DOHH2 (cell line): ENCODE results near the gene LRRC51.

Experiments used
- H3F3A ChIP-seq: fragments of 200-600 bp; sonication (generic), shearing (Covaris generic); 2 replicates; pipeline ENCODE4 v1.6.0; 2016; ENCODE audit warnings: antibody characterized with exemption, mild to moderate bottlenecking; ENCODE audit not compliant: control insufficient read depth, insufficient read depth
- H3K27ac ChIP-seq: fragments of 200-600 bp; sonication (generic); 2 replicates; pipeline ENCODE4 v1.5.1; 2014; ENCODE audit warnings: low read depth, mild to moderate bottlenecking, low read length, moderate library complexity
- H3K27me3 ChIP-seq: fragments of 200-600 bp; sonication (generic); 2 replicates; pipeline ENCODE4 v1.6.1; 2014; ENCODE audit warnings: mild to moderate bottlenecking, low read length, mixed read lengths; ENCODE audit not compliant: control insufficient read depth
- H3K36me3 ChIP-seq: fragments of 200-600 bp; sonication (generic); 2 replicates; pipeline ENCODE4 v1.6.1; 2014; ENCODE audit warnings: mild to moderate bottlenecking, low read length, moderate library complexity, mixed read lengths; ENCODE audit not compliant: control insufficient read depth
- H3K4me1 ChIP-seq: fragments of 200-600 bp; sonication (generic); 2 replicates; pipeline ENCODE4 v1.6.1; 2014; ENCODE audit warnings: mild to moderate bottlenecking, low read length, mixed read lengths; ENCODE audit not compliant: control insufficient read depth
- H3K4me2 ChIP-seq: fragments of 200-600 bp; sonication (generic); 2 replicates; pipeline ENCODE4 v1.6.0; 2014; ENCODE audit warnings: mild to moderate bottlenecking, low read length, moderate library complexity
- H3K4me3 ChIP-seq: fragments of 200-600 bp; sonication (generic); 2 replicates; pipeline ENCODE4 v1.5.1; 2014; ENCODE audit warnings: mild to moderate bottlenecking, low read length, mixed read lengths
- H3K79me2 ChIP-seq: fragments of 200-600 bp; sonication (generic); 2 replicates; pipeline ENCODE4 v1.6.1; 2014; ENCODE audit warnings: mild to moderate bottlenecking, low read length, mixed read lengths; ENCODE audit not compliant: control insufficient read depth
- H3K9me2 ChIP-seq: fragments of 200-600 bp; sonication (generic); replicated peaks from 2 replicates; pipeline ENCODE4 v1.6.1; 2014; ENCODE audit warnings: mild to moderate bottlenecking, low read length, mixed read lengths; ENCODE audit not compliant: control insufficient read depth
- H3K9me3 ChIP-seq: fragments of 200-600 bp; sonication (generic); 2 replicates; pipeline ENCODE4 v1.6.1; 2014; ENCODE audit warnings: antibody characterized with exemption, low read length, mixed read lengths; ENCODE audit not compliant: control insufficient read depth, insufficient read depth
- H4K20me1 ChIP-seq: fragments of 200-600 bp; sonication (generic); 2 replicates; pipeline ENCODE4 v1.6.0; 2014; ENCODE audit warnings: low read depth, mild to moderate bottlenecking, antibody characterized with exemption, low read length, moderate library complexity; ENCODE audit not compliant: control insufficient read depth, insufficient read depth
- EZH2phosphoT487 ChIP-seq: fragments of 200-600 bp; sonication (generic); IDR thresholded peaks from 2 replicates; pipeline ENCODE4 v1.6.1; 2017; ENCODE audit warnings: borderline replicate concordance, mild to moderate bottlenecking, antibody characterized with exemption, low read length, moderate library complexity, mixed read lengths
- TF ChIP-seq, protein P1 (sequence below): fragments of 200-600 bp; sonication (generic); IDR thresholded peaks from one replicate; pipeline ENCODE4 v1.5.1; 2014; ENCODE audit warnings: antibody characterized with exemption, mild to moderate bottlenecking, low read depth, low read length; ENCODE audit not compliant: poor library complexity, severe bottlenecking

Gene LRRC51

DNA sequence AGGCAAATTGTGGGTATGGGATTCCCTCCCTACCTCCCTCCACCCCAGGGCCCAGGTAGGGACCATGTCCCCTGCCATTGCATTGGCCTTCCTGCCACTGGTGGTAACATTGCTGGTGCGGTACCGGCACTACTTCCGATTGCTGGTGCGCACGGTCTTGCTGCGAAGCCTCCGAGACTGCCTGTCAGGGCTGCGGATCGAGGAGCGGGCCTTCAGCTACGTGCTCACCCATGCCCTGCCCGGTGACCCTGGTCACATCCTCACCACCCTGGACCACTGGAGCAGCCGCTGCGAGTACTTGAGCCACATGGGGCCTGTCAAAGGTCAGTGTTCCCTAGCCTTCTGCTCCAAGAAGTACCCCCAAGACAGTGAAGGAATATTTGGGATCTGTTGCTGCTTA is 25.2 kb downstream of the LRRC51 start, which contains the start of gene TOMT:
Gene TOMT, plus strand, starts transcription at position 37 of the 400 bp plus-strand sequence. Its CDS starts 28 bp downstream, at position 65.
- Histone ChIP-seq H3K36me3 (peaks cover 37% of the 10 kb centered on the region), H3K27ac (no peak within 1 kb of the TSS)

DNA sequence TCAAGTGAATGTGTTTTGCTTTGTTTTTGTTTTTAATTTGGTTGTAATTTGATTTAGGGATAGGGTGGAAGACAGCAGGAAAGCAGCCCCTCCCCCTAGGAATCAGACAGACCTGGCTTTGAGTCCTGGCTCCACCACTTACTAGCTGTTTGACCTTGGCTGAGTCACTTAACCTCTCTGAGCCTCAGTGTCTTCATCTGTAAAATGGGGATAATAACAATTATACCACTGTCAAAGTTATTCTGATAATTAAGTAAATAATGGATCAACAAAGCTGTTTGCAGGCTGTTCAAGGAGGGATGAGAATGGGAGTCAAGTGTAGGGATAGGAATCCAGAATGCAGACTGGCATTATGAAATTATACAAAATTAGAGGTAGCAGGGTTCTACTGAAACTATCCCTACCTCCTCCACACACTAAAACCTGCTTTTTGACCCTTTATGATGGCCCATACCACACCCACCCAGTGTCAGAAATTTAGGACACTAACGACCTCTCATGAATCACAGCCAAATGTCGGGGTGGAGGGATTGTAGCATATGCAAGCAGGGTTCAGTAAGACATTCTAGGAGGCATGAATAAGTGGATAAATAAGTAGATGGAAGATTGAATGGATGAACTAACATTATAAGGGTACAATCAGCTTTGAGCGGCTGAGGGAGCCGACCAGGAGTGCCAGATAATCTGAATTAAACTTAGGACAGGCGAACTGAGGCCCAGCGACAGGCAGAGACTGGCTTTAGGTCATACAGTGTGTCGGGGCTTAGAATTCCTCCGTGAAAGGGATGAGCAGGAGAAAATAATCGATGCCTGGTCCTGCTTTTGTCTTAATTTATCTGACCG is 30.9 kb downstream of the LRRC51 start:
- Histone ChIP-seq H3K4me2 (peak overlapping the region; percentile 93), H3K36me3 (peaks cover 13% of the 10 kb centered on the region)
- no peak for TF ChIP-seq EZH2phosphoT487
- TF ChIP-seq, protein P1, sequence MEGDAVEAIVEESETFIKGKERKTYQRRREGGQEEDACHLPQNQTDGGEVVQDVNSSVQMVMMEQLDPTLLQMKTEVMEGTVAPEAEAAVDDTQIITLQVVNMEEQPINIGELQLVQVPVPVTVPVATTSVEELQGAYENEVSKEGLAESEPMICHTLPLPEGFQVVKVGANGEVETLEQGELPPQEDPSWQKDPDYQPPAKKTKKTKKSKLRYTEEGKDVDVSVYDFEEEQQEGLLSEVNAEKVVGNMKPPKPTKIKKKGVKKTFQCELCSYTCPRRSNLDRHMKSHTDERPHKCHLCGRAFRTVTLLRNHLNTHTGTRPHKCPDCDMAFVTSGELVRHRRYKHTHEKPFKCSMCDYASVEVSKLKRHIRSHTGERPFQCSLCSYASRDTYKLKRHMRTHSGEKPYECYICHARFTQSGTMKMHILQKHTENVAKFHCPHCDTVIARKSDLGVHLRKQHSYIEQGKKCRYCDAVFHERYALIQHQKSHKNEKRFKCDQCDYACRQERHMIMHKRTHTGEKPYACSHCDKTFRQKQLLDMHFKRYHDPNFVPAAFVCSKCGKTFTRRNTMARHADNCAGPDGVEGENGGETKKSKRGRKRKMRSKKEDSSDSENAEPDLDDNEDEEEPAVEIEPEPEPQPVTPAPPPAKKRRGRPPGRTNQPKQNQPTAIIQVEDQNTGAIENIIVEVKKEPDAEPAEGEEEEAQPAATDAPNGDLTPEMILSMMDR, result no peak

More for the DNA sequence above, 25.2 kb downstream of the LRRC51 start, which contains the start of gene TOMT:
- H3K9me2 ChIP-seq, result no peaks in the 10 kb centered on the region
- peaks cover 23% of the 10 kb centered on the region for H3K4me1 ChIP-seq
- H3K9me3 ChIP-seq, result no peaks in the 10 kb centered on the region
- TF ChIP-seq, protein P1, result no peak
- TF ChIP-seq EZH2phosphoT487, result no peak
- H3K4me3 ChIP-seq, result no peak within 1 kb of the TSS
- H3F3A ChIP-seq, result peaks cover 5% of the 10 kb centered on the region; the same call in 1 of the 2 replicates
- peaks cover 22% of the 10 kb centered on the region for H3K79me2 ChIP-seq
- H3K27me3 ChIP-seq, result no peaks in the 10 kb centered on the region
- no peak within 1 kb of the TSS for H3K4me2 ChIP-seq
- H4K20me1 ChIP-seq, result no peaks in the 10 kb centered on the region

DNA sequence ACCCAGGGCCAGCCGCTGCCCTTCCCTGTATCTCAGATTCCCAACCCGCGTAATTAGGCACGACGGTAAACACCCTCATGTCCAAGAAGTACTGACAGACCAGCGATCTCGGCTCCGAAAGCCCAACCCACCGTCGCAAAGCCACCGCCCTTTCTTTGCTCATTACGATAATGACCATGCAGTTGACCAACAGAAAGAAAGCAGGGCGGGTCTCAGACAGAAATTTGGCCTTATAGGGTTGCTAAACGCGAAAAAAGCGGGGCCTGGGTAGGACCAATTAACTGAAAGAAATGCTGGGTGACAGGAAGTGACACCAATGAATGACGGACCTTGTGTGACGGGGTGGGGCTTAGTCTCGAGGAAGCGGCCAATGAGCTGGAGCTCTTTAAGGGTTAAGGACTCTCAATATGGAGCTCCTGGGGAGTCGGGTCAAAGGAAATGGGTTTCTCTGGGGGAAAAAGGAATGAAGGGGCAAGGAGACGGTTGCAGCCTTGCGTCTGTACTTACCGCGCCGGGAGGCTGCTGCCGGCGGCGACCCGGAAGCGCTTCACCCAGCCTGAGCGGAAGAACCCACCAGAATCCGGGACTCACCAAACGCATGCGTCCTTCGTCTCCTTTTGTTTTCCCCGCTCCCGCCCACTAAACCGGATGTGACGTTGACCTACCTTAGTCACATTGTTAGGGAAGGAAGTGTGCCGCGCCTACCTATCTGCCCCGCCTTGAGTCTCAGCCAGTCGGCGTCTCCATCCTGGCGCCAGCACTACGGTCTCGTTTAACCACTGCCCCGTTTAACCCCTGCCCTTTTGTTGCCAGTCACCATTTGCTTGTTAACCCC is 31.7 kb downstream of the LRRC51 start, which contains the start of gene ANAPC15:
Gene ANAPC15, minus strand, starts transcription at position 553 of the 835 bp plus-strand sequence. CDS start 1,419 bp downstream, outside the sequence.
- Histone ChIP-seq H3K36me3 (peaks cover 13% of the 10 kb centered on the region), H3K27ac (peak within 1 kb of the TSS; percentile 87), H3K79me2 (peaks cover 8% of the 10 kb centered on the region), H3F3A (no peaks in the 10 kb centered on the region), H3K9me2 (0 out of 2 replicates have a peak, but pooled peaks cover 3% of the 10 kb centered on the region), H3K4me3 (peak within 1 kb of the TSS; percentile 75), H3K4me2 (peak within 1 kb of the TSS; percentile 93), H3K27me3 (no peaks in the 10 kb centered on the region), H3K4me1 (peaks cover 19% of the 10 kb centered on the region), H3K9me3 (no peaks in the 10 kb centered on the region), H4K20me1 (no peaks in the 10 kb centered on the region)
- TF ChIP-seq, protein P1, result no peak
- no peak for TF ChIP-seq EZH2phosphoT487

More for the DNA sequence above, 30.9 kb downstream of the LRRC51 start:
- Histone ChIP-seq H3K79me2 (peaks cover 8% of the 10 kb centered on the region), H3F3A (0 out of 2 replicates have a peak, but pooled peaks cover 2% of the 10 kb centered on the region), H3K4me1 (peaks cover 19% of the 10 kb centered on the region), H3K4me3 (peak overlapping the region; percentile 75), H3K27me3 (no peaks in the 10 kb centered on the region), H4K20me1 (no peaks in the 10 kb centered on the region), H3K27ac (peak overlapping the region; percentile 87), H3K9me3 (no peaks in the 10 kb centered on the region), H3K9me2 (0 out of 2 replicates have a peak, but pooled peaks cover 3% of the 10 kb centered on the region)
